Hepatocyte (in vitro differentiated cells): ENCODE results near the gene MORN3. TPM values are rescaled to one million over a fixed set of nuclear protein-coding genes. Genes with fewer than 3 reads are reported as not detected.

Source experiments
- DNase-seq: peaks from one replicate; pipeline ENCODE4 v3.0.0-alpha.2; 2016; ENCODE audit warnings: low spot score
- H2AFZ ChIP-seq: fragments of 200-600 bp; sonication (generic); 2 replicates; pipeline ENCODE4 v1.6.0; 2016; ENCODE audit warnings: antibody characterized with exemption, mild to moderate bottlenecking
- H3K27ac ChIP-seq: fragments of 200-600 bp; sonication (generic); 2 replicates; pipeline ENCODE4 v1.5.1; 2016; ENCODE audit warnings: mild to moderate bottlenecking
- H3K27me3 ChIP-seq: fragments of 200-600 bp; sonication (generic); 2 replicates; pipeline ENCODE4 v1.6.1; 2016
- H3K36me3 ChIP-seq: fragments of 200-600 bp; sonication (generic); replicated peaks from 2 replicates; pipeline ENCODE4 v1.5.1; 2016; ENCODE audit warnings: low read depth; ENCODE audit not compliant: insufficient read depth
- H3K4me1 ChIP-seq: fragments of 200-600 bp; sonication (generic); 2 replicates; pipeline ENCODE4 v1.5.1; 2016; ENCODE audit warnings: mild to moderate bottlenecking, moderate library complexity; ENCODE audit not compliant: insufficient read depth
- H3K4me2 ChIP-seq: fragments of 200-600 bp; sonication (generic); 2 replicates; pipeline ENCODE4 v1.6.0; 2016
- H3K4me3 ChIP-seq: fragments of 200-600 bp; sonication (generic); 2 replicates; pipeline ENCODE4 v1.5.1; 2016; ENCODE audit warnings: mild to moderate bottlenecking
- H3K79me2 ChIP-seq: fragments of 200-600 bp; sonication (generic); 2 replicates; pipeline ENCODE4 v1.6.0; 2017; ENCODE audit warnings: mild to moderate bottlenecking
- H3K9me2 ChIP-seq: fragments of 200-600 bp; sonication (generic); replicated peaks from 2 replicates; pipeline ENCODE4 v1.6.0; 2017; ENCODE audit warnings: mild to moderate bottlenecking; ENCODE audit not compliant: insufficient read depth
- H3K9me3 ChIP-seq: fragments of 200-600 bp; sonication (generic); 2 replicates; pipeline ENCODE4 v1.5.1; 2016; ENCODE audit warnings: low read depth, mild to moderate bottlenecking
- H4K20me1 ChIP-seq: fragments of 200-600 bp; sonication (generic); 2 replicates; pipeline ENCODE4 v1.6.0; 2016; ENCODE audit warnings: mild to moderate bottlenecking; ENCODE audit not compliant: insufficient read depth, poor library complexity, severe bottlenecking
- EZH2 ChIP-seq: fragments of 200-600 bp; sonication (generic); IDR thresholded peaks from 2 replicates; pipeline ENCODE4 v1.6.1; 2016; ENCODE audit warnings: antibody characterized with exemption, mild to moderate bottlenecking, borderline replicate concordance
- EZH2phosphoT487 ChIP-seq: fragments of 200-600 bp; sonication (generic); IDR thresholded peaks from one replicate; pipeline ENCODE4 v1.6.1; 2018; ENCODE audit warnings: antibody characterized with exemption, mild to moderate bottlenecking, low read depth, moderate library complexity; ENCODE audit not compliant: unreplicated experiment, severe bottlenecking
- WGBS: methylation state at CpG from one replicate; pipeline ENCODE4 v1.1.6; 2016; ENCODE audit warnings: low lambda C conversion rate; ENCODE audit errors: missing lambda C conversion rate; 5-methylcytosine and 5-hydroxymethylcytosine counted together
- polyA plus RNA-seq: library from polyadenylated mRNA; unstranded; fragments of >200 nt; fragmentation: Nextera tagmentation; extraction: Ambion mirVana; gene quantifications from 2 replicates; pipeline ENCODE4 v1.2.1, GENCODE V29; 2016
- total RNA-seq: library from RNA; depleted of rRNA; stranded (reverse); fragments of >200 nt; gene quantifications from 2 replicates; pipeline ENCODE4 v1.2.3, GENCODE V29; 2014
- TF ChIP-seq, protein P1 (sequence below): fragments of 200-600 bp; sonication (generic); IDR thresholded peaks from 2 replicates; pipeline ENCODE4 v1.5.1; 2016; ENCODE audit warnings: antibody characterized with exemption, mild to moderate bottlenecking; ENCODE audit not compliant: poor library complexity

Gene MORN3
- total and polyA plus RNA-seq, 2 experiments from 2014 or later, result 0.10 to 0.27 TPM

DNA sequence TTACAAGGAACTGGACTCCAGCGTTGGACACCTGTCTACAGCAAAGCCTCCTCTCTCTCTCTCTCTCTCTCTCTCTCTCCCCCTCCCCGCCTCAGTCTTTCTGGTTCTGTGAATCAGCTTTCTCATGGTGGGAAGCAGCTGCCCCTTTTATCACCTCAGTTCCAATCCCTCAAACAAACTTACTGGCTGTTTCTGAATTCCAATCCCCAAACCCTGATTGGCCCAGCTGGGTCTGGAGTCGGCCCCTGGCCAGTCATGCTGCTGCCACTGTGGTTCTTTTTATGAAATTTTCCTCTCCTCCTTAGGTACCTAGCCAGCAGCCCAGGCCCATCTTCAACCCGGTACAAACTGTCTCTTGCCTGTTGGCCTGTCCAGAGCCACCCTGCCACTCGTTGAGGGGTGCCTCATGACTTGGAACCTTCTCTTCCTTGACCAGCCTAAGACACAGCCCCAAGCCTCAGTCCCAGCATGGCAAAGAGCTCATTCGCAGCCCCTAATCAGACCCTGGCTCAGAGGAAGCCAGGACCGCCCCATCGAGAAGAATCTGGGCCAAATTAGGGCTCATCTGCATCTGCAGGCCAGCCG lies 9.4 kb upstream of the MORN3 start:
- H3K9me2 ChIP-seq, result no peaks in the 10 kb centered on the region
- H3K79me2 ChIP-seq, result no peaks in the 10 kb centered on the region
- H3K27me3 ChIP-seq, result no peaks in the 10 kb centered on the region
- H3K4me3 ChIP-seq, result no peak overlapping the region
- TF ChIP-seq EZH2 (no peak), EZH2phosphoT487 (no peak)
- TF ChIP-seq, protein P1, sequence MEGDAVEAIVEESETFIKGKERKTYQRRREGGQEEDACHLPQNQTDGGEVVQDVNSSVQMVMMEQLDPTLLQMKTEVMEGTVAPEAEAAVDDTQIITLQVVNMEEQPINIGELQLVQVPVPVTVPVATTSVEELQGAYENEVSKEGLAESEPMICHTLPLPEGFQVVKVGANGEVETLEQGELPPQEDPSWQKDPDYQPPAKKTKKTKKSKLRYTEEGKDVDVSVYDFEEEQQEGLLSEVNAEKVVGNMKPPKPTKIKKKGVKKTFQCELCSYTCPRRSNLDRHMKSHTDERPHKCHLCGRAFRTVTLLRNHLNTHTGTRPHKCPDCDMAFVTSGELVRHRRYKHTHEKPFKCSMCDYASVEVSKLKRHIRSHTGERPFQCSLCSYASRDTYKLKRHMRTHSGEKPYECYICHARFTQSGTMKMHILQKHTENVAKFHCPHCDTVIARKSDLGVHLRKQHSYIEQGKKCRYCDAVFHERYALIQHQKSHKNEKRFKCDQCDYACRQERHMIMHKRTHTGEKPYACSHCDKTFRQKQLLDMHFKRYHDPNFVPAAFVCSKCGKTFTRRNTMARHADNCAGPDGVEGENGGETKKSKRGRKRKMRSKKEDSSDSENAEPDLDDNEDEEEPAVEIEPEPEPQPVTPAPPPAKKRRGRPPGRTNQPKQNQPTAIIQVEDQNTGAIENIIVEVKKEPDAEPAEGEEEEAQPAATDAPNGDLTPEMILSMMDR, result no peak
- no peak overlapping the region for H2AFZ ChIP-seq
- DNase-seq, result no peak
- 54% methylated on average over 9 of the region's 9 CpGs for WGBS
- H3K4me2 ChIP-seq, result no peak overlapping the region
- H4K20me1 ChIP-seq, result no peaks in the 10 kb centered on the region
- no peaks in the 10 kb centered on the region for H3K9me3 ChIP-seq
- H3K4me1 ChIP-seq, result no peaks in the 10 kb centered on the region
- H3K36me3 ChIP-seq, result no peaks in the 10 kb centered on the region
- H3K27ac ChIP-seq, result no peak overlapping the region

GRCh38 chr12:121678305-121678704 lies 8.9 kb upstream of the MORN3 start:
- H3K4me1 ChIP-seq, result no peaks in the 10 kb centered on the region
- no peaks in the 10 kb centered on the region for H3K9me2 ChIP-seq
- no peak overlapping the region for H3K27ac ChIP-seq
- no peaks in the 10 kb centered on the region for H3K36me3 ChIP-seq
- H3K79me2 ChIP-seq, result no peaks in the 10 kb centered on the region
- no peak overlapping the region for H3K4me3 ChIP-seq
- no peak for DNase-seq
- 63% methylated on average over 3 of the region's 3 CpGs for WGBS
- H3K27me3 ChIP-seq, result no peaks in the 10 kb centered on the region
- no peaks in the 10 kb centered on the region for H4K20me1 ChIP-seq
- TF ChIP-seq, protein P1, result no peak
- TF ChIP-seq EZH2 (no peak), EZH2phosphoT487 (no peak)
- H3K4me2 ChIP-seq, result no peak overlapping the region
- H3K9me3 ChIP-seq, result no peaks in the 10 kb centered on the region
- no peak overlapping the region for H2AFZ ChIP-seq

- TF ChIP-seq, protein P1, result no peak
- no peak for TF ChIP-seq EZH2
- no peak for TF ChIP-seq EZH2phosphoT487
- Histone ChIP-seq H3K4me3 (no peak overlapping the region), H3K27me3 (no peaks in the 10 kb centered on the region), H3K27ac (no peak overlapping the region), H2AFZ (no peak overlapping the region), H3K79me2 (no peaks in the 10 kb centered on the region), H3K9me3 (no peaks in the 10 kb centered on the region), H3K36me3 (no peaks in the 10 kb centered on the region), H3K4me2 (no peak overlapping the region), H4K20me1 (no peaks in the 10 kb centered on the region), H3K4me1 (no peaks in the 10 kb centered on the region), H3K9me2 (no peaks in the 10 kb centered on the region)
- DNase-seq, result no peak
- 93% methylated on average over 5 of the region's 5 CpGs for WGBS
These were observed 6.7 kb upstream of the MORN3 start for GRCh38 chr12:121676190-121676589.
